WTC11 (cell line): ENCODE results near the gene KIRREL2. TPM values are rescaled to one million over a fixed set of nuclear protein-coding genes. Genes with fewer than 3 reads are reported as not detected.

Experiments
- ATAC-seq: fragments of 200-7000 bp; cut with Tn5 transposase; 2 replicates; pipeline ENCODE4 v1.10.0; 2021; ENCODE audit warnings: mild to moderate bottlenecking, moderate library complexity
- CTCF ChIA-PET: fragments of 300-600 bp; sonication (Branson Sonifier 250); formaldehyde crosslinking; loops from one replicate; lab custom pipeline; 2021; ENCODE audit warnings: antibody characterized with exemption; lab: Charles Lee
- POLR2A ChIA-PET: fragments of 350-600 bp; sonication (Branson Sonifier 250); formaldehyde crosslinking; loops from one replicate; lab custom pipeline; 2021; ENCODE audit warnings: antibody characterized with exemption; lab: Charles Lee
- DNase-seq: peaks from one replicate; pipeline ENCODE4 v3.0.0; 2021; ENCODE audit warnings: low spot score
- H3K27ac Mint-ChIP-seq: 2 replicates; pipeline ENCODE4 v1.8.0; 2021; ENCODE audit warnings: mixed read lengths
- H3K27me3 Mint-ChIP-seq: 2 replicates; pipeline ENCODE4 v1.8.0; 2021; ENCODE audit warnings: low read depth, mild to moderate bottlenecking, moderate library complexity, mixed read lengths
- H3K36me3 Mint-ChIP-seq: 2 replicates; pipeline ENCODE4 v1.8.0; 2021; ENCODE audit warnings: mixed read lengths
- H3K4me1 Mint-ChIP-seq: 2 replicates; pipeline ENCODE4 v1.8.0; 2022; ENCODE audit warnings: mixed read lengths
- H3K4me3 Mint-ChIP-seq: 2 replicates; pipeline ENCODE4 v1.8.0; 2021; ENCODE audit warnings: mild to moderate bottlenecking, moderate library complexity, mixed read lengths
- H3K9me3 Mint-ChIP-seq: 2 replicates; pipeline ENCODE4 v1.8.0; 2021; ENCODE audit warnings: mixed read lengths
- ATF6 ChIP-seq: sonication (generic); formaldehyde crosslinking; IDR thresholded peaks from 2 replicates; pipeline ENCODE4 v1.8.1; 2023; ENCODE audit warnings: mild to moderate bottlenecking, missing genetic modification reagents
- EMX1 ChIP-seq: fragments of 250-450 bp; sonication (Bioruptor Pico); IDR thresholded peaks from 2 replicates; pipeline ENCODE4 v1.8.0; 2021; ENCODE audit warnings: mild to moderate bottlenecking
- FOXK1 ChIP-seq: sonication (generic); formaldehyde crosslinking; IDR thresholded peaks from 2 replicates; pipeline ENCODE4 v1.8.0; 2022; ENCODE audit warnings: mild to moderate bottlenecking, moderate library complexity, missing genetic modification reagents
- HMGA2 ChIP-seq: fragments of 250-450 bp; sonication (Bioruptor Pico); IDR thresholded peaks from 2 replicates; pipeline ENCODE4 v1.4.0; 2021; ENCODE audit warnings: mild to moderate bottlenecking, moderate library complexity
- PREB ChIP-seq: sonication (generic); formaldehyde crosslinking; IDR thresholded peaks from 2 replicates; pipeline ENCODE4 v1.8.1; 2022; ENCODE audit warnings: mild to moderate bottlenecking, missing genetic modification reagents, moderate library complexity, borderline replicate concordance
- STAT6 ChIP-seq: sonication (generic); formaldehyde crosslinking; conservative IDR thresholded peaks from 2 replicates; pipeline ENCODE4 v1.8.1; 2023; ENCODE audit warnings: mild to moderate bottlenecking, low read depth, missing genetic modification reagents, moderate library complexity
- ZBTB43 ChIP-seq: sonication (generic); formaldehyde crosslinking; IDR thresholded peaks from 2 replicates; pipeline ENCODE4 v1.8.1; 2023; ENCODE audit warnings: mild to moderate bottlenecking, missing genetic modification reagents
- ZNF121 ChIP-seq: sonication (generic); formaldehyde crosslinking; IDR thresholded peaks from 2 replicates; pipeline ENCODE4 v1.8.0; 2023; ENCODE audit warnings: missing genetic modification reagents
- ZNF219 ChIP-seq: sonication (generic); formaldehyde crosslinking; IDR thresholded peaks from 2 replicates; pipeline ENCODE4 v1.8.0; 2023; ENCODE audit warnings: missing genetic modification reagents, mild to moderate bottlenecking, borderline replicate concordance
- ZNF232 ChIP-seq: sonication (generic); formaldehyde crosslinking; IDR thresholded peaks from 2 replicates; pipeline ENCODE4 v1.8.0; 2022; ENCODE audit warnings: mild to moderate bottlenecking, missing genetic modification reagents
- ZNF396 ChIP-seq: fragments of 250-450 bp; sonication (Bioruptor Pico); IDR thresholded peaks from 2 replicates; pipeline ENCODE4 v1.8.0; 2021; ENCODE audit warnings: mild to moderate bottlenecking, moderate library complexity, borderline replicate concordance
- total RNA-seq: library from RNA; stranded (reverse); gene quantifications from 3 replicates; pipeline ENCODE4 v1.2.3, GENCODE V29; 2021
- TF ChIP-seq, protein P1 (sequence below): sonication (generic); formaldehyde crosslinking; IDR thresholded peaks from 2 replicates; pipeline ENCODE4 v1.8.1; 2023; ENCODE audit warnings: mild to moderate bottlenecking, missing genetic modification reagents, moderate library complexity
- TF ChIP-seq, protein P2 (sequence below): sonication (generic); formaldehyde crosslinking; IDR thresholded peaks from 2 replicates; pipeline ENCODE4 v1.8.1; 2022; ENCODE audit warnings: low read depth, missing genetic modification reagents, borderline replicate concordance

Gene KIRREL2
- total RNA-seq, 1 experiment from 2014 or later: 4.7 TPM

- ChIA-PET CTCF (interaction anchor here (1.2 to 2.9 kb wide), 5 partner anchors 8 to 125 kb away, joined by 4 to 36 read pairs (median 5); no protein-coding TSS in a partner anchor), POLR2A (interaction anchor here (0.7 kb wide), 1 partner anchor 27 kb away, joined by 3 read pairs; no protein-coding TSS in a partner anchor)
- H3K4me3 Mint-ChIP-seq: peak within 1 kb of the TSS; percentile 53
- DNase-seq: no peak
- no peak within 1 kb of the TSS for H3K27ac Mint-ChIP-seq
- no peaks in the 10 kb centered on the region for H3K36me3 Mint-ChIP-seq
- peaks cover 85% of the 10 kb centered on the region for H3K27me3 Mint-ChIP-seq
- ATAC-seq: no peak
- H3K4me1 Mint-ChIP-seq: peaks cover 25% of the 10 kb centered on the region
- no peak for TF ChIP-seq ZNF396
- 0 out of 2 replicates have a peak, but pooled peaks have one; percentile 35 for TF ChIP-seq ZNF121 (CRISPR knock-in tag)
- H3K9me3 Mint-ChIP-seq: no peaks in the 10 kb centered on the region
Observed at GRCh38 chr19:35852029-35852780, 4.5 kb upstream of the KIRREL2 start, which contains the start of gene NPHS1. Gene NPHS1 (minus strand): TSS chr19:35852504. CDS start chr19:35851837, 667 bp downstream.

DNA sequence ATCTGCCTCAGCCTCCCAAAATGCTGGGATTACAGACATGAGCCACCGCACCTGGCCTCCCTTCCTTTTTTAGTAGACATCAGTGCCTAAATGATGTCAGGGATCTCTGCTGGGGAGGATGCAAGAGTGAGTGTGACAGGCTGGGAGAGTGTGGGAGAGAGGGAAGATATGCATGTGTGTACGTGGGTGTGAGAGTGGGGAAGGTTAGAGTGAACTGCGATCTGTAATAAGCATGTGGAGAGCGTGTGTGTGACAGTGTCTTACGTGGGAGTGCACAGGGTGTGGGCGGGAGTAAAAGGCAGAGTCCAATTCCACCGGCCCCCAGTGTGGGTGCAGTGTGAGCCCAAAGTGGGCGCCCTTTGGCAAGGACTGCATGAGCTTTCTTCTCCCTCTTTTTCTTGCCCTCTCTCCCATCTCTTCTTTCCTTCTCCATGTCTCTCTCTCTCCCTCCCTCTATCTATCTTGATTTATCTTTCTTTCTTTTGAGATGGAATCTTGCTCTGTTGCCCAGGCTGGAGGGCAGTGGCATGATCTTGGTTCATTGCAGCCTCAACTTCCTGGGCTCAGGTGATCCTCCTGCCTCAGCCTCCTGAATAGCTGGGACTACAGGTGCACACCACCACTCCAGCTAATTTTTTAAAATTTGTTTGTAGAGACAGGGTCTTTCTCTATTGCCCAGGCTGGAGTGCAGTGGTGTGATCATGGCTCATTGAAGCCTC lies 3.5 kb upstream of the KIRREL2 start:
- no peak overlapping the region for H3K27ac Mint-ChIP-seq
- peaks cover 85% of the 10 kb centered on the region for H3K27me3 Mint-ChIP-seq
- POLR2A ChIA-PET: no interaction called here
- CTCF ChIA-PET: interaction anchor here (0.6 to 0.7 kb wide), 2 partner anchors 97 to 189 kb away, joined by 3 to 4 read pairs; partner anchors contain the start of gene HSPB6
- no peak for DNase-seq
- H3K9me3 Mint-ChIP-seq: no peaks in the 10 kb centered on the region
- no peak overlapping the region for H3K4me3 Mint-ChIP-seq
- H3K36me3 Mint-ChIP-seq: no peaks in the 10 kb centered on the region
- no peak for ATAC-seq
- peaks cover 25% of the 10 kb centered on the region for H3K4me1 Mint-ChIP-seq
- no peak for TF ChIP-seq STAT6 (CRISPR knock-in tag)
- no peak for TF ChIP-seq ZNF219
- no peak for TF ChIP-seq EMX1 (CRISPR knock-in tag)
- TF ChIP-seq FOXK1 (CRISPR knock-in tag): no peak
- no peak for TF ChIP-seq HMGA2 (CRISPR knock-in tag)
- TF ChIP-seq ZNF232: no peak
- TF ChIP-seq, protein P1, sequence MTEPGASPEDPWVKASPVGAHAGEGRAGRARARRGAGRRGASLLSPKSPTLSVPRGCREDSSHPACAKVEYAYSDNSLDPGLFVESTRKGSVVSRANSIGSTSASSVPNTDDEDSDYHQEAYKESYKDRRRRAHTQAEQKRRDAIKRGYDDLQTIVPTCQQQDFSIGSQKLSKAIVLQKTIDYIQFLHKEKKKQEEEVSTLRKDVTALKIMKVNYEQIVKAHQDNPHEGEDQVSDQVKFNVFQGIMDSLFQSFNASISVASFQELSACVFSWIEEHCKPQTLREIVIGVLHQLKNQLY (CRISPR knock-in tag): no peak
- no peak for TF ChIP-seq PREB
- TF ChIP-seq ATF6 (CRISPR knock-in tag): no peak
- TF ChIP-seq, protein P2, sequence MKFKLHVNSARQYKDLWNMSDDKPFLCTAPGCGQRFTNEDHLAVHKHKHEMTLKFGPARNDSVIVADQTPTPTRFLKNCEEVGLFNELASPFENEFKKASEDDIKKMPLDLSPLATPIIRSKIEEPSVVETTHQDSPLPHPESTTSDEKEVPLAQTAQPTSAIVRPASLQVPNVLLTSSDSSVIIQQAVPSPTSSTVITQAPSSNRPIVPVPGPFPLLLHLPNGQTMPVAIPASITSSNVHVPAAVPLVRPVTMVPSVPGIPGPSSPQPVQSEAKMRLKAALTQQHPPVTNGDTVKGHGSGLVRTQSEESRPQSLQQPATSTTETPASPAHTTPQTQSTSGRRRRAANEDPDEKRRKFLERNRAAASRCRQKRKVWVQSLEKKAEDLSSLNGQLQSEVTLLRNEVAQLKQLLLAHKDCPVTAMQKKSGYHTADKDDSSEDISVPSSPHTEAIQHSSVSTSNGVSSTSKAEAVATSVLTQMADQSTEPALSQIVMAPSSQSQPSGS (CRISPR knock-in tag): no peak
- TF ChIP-seq ZBTB43 (CRISPR knock-in tag): no peak
- TF ChIP-seq, all 79 proteins: peak for 0
